ENCODE data around the gene ZNRD2. TPM values are rescaled to one million over a fixed set of nuclear protein-coding genes. Genes with fewer than 3 reads are reported as not detected.

The ZNRD2 gene
- total RNA-seq, 4 donors from 2014 or later: 24.2 to 66.2 (median 35.1) TPM

- no peak for TF ChIP-seq CTCF (IDR thresholded peaks at IDR 0.05; ENCODE audit: low read depth)
Observed at GRCh38 chr11:65552388-65552951, 17.8 kb upstream of the ZNRD2 start.

GRCh38 chr11:65553301-65554001 lies 16.8 kb upstream of the ZNRD2 start:
- TF ChIP-seq CTCF (IDR thresholded peaks at IDR 0.05; ENCODE audit: low read depth): no peak

DNA sequence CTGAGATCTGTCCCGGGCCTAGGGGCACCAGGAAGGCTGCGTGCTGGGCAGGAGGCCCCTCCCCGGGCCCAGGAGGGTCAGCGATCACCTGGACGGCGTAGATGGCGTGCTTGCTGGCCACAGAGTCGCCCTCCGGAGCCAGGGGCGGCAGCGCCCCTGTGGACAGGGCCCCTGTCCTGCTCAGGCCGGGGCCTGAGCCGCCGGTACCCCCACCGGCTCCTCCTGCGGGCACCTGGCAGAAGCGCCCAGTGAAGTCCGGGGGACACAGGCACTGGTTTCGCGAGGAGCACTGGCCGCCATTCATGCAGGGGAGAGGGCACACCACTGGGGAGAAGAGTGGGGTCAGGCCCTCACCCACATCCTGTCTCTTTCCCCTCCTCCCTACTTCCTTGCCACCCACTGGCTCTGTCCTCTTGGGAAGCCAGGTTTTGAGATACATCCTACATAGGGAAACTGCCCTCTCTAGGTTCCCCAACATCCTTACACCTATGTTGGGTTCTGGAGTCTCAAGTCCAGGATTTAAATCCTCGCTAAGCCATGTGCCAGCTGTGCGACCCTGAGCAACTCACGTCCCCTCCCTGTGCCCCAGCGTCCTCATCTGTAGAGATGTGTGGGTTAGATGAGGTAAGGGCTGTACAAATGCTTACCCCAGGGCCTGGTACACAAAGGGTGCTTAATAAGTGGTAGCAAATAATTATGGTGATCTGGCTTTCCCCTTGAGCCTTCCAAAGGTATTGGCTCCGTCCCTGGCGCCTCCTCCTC lies 16.0 kb upstream of the ZNRD2 start:
- TF ChIP-seq CTCF (IDR thresholded peaks at IDR 0.05; ENCODE audit: low read depth): no peak

DNA sequence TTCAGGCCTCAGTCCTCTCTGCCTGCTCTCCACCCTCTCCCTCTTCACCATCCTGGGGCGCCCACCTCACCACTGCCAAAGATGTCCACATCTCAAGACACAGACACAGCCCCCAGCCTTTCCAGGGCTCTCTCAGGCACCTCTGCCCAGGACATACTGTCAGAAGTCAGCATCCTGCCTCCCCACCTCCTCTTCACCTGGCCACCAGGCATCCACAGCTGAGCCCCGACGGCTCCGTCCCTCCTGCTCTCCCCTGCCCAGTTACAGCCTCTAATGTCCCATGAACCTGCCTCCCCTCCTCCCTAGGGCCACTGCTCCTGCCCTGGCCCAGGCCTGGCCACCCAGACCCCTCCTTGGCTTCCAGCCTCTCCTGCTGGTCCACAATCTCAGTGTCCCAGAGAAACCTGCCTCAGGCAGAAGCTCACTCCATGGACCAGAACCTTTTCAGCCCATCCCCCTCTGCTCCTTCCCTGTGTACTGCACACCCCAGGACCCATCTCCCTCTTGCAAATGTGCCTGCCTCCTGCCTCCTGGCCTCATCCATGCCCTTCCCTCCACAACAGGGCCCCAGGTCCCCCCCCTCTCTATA lies 15.3 kb upstream of the ZNRD2 start:
- TF ChIP-seq CTCF (IDR thresholded peaks at IDR 0.05; ENCODE audit: low read depth): no peak

- TF ChIP-seq CTCF (IDR thresholded peaks at IDR 0.05; ENCODE audit: low read depth): no peak
Observed at GRCh38 chr11:65555693-65556231, 14.5 kb upstream of the ZNRD2 start.

GRCh38 chr11:65556470-65557279 lies 13.6 kb upstream of the ZNRD2 start:
- TF ChIP-seq CTCF (IDR thresholded peaks at IDR 0.05; ENCODE audit: low read depth): no peak

All from subcutaneous adipose tissue (tissue), 4 donors.